Activated CD4-positive, alpha-beta T cell treated with anti-CD3 and anti-CD28 coated beads, Interleukin-2, amount 50 U/mL, for 48 hours (primary cell): ENCODE results near the gene DSCAML1.
A peak's percentile ranks its signal among the peaks of the same experiment; 100 is the strongest.
"Not testable (repeated sequence)": the region's sequence is repeated elsewhere in the genome, so short reads cannot be mapped to it uniquely, and the experiment has no call there.

ENCODE experiments used
- DNase-seq, 2 experiments: peaks; one replicate each; pipeline ENCODE4 v3.0.0-alpha.2; 2020

DSCAML1 gene

GRCh38 chr11:117459123-117459978, 337.7 kb downstream of the DSCAML1 start:
- no peak for DNase-seq

GRCh38 chr11:117458275-117459122, 338.5 kb downstream of the DSCAML1 start:
- DNase-seq: peak; percentile 49 to 67

GRCh38 chr11:117457835-117458234, 339.2 kb downstream of the DSCAML1 start:
- DNase-seq: no peak

GRCh38 chr11:117457031-117457785, 339.8 kb downstream of the DSCAML1 start:
- no peak for DNase-seq

- DNase-seq: not testable (repeated sequence)
Measured at GRCh38 chr11:117456721-117457029, 340.3 kb downstream of the DSCAML1 start.

GRCh38 chr11:117456027-117456720, 340.8 kb downstream of the DSCAML1 start:
- DNase-seq: peak; percentile 51 to 58

- no peak for DNase-seq
Measured at GRCh38 chr11:117454564-117454917, 342.5 kb downstream of the DSCAML1 start.

GRCh38 chr11:117453886-117454563, 343.0 kb downstream of the DSCAML1 start:
- DNase-seq: no peak

GRCh38 chr11:117449111-117449693, 347.8 kb downstream of the DSCAML1 start:
- DNase-seq: no peak

- DNase-seq: no peak
Measured at GRCh38 chr11:117444711-117445658, 352.0 kb downstream of the DSCAML1 start.

GRCh38 chr11:117444256-117444655, 352.8 kb downstream of the DSCAML1 start:
- DNase-seq: no peak

- DNase-seq: peak; percentile 31 to 45
Measured at GRCh38 chr11:117443266-117444186, 353.5 kb downstream of the DSCAML1 start.

- DNase-seq: no peak
Measured at GRCh38 chr11:117442869-117443239, 354.2 kb downstream of the DSCAML1 start.

GRCh38 chr11:117442049-117442868, 354.8 kb downstream of the DSCAML1 start:
- no peak for DNase-seq

- DNase-seq: no peak
Measured at GRCh38 chr11:117441146-117441975, 355.7 kb downstream of the DSCAML1 start.

- DNase-seq: no peak
Measured at GRCh38 chr11:117440258-117440657, 356.8 kb downstream of the DSCAML1 start.

- DNase-seq: no peak
Measured at GRCh38 chr11:117439256-117439655, 357.8 kb downstream of the DSCAML1 start.
